Measurements from ENCODE around the gene UTF1.

UTF1 gene

DNA sequence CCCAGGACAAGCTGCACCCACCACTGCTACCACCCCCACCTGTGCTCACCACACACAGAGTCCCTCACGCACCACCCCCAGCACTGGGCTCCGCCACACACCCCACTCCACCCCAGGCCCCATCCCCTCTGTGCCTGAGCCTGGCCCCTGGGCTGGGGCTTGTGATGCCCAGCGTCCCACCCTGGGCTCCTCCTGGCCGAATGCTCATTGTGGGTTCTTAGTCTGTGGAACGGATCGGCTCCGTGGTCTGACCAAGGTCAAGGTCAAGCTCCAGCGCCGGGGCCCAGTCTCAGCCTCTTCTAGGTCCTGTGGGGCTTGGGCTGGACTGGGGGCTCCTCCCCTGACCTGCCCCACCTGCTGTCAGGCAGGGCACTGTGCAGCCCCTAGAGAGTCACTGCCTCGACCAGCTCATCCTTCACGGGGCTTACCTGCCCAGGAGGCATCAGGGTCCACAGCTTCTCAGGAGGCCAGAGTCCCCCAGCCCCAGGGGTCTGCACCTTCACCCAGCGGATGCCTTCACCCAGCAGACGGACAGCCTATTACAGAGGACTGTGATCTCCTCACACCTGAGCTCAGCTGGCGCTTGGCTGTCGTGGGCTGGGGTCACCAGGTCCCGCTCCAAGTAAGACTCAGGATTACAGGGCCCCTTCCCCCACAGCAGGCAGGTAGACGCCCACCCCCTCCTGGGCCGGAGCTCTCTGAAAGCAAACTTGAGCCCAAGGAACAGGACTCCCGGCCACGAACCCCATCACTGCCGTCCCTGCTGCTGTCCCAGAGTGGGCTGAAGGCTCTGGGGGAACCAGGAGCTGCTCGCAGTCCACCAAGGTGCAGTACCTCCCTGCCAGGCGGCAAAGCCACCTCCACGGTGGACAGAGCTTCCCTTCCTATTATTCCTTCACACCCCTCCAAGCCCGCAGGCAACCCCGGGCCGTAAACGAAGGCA lies 15.3 kb upstream of the UTF1 start:
- no peaks in the 10 kb centered on the region for H3K4me1 ChIP-seq (ENCODE audit: insufficient read depth, poor library complexity, severe bottlenecking)
- H3K36me3 ChIP-seq (ENCODE audit: low read depth): no peaks in the 10 kb centered on the region
- H3K4me3 ChIP-seq (ENCODE audit: severe bottlenecking): no peak overlapping the region
- H3K27me3 ChIP-seq (ENCODE audit: insufficient read depth, poor library complexity, severe bottlenecking): peaks cover 11% of the 10 kb centered on the region
- ATAC-seq (ENCODE audit: low read depth): no peak
- no peaks in the 10 kb centered on the region for H3K9me3 ChIP-seq (ENCODE audit: severe bottlenecking)
- H3K27ac ChIP-seq (ENCODE audit: poor library complexity, severe bottlenecking): no peak overlapping the region
- DNase-seq (ENCODE audit: low spot score): no peak
- TF ChIP-seq, protein P1, sequence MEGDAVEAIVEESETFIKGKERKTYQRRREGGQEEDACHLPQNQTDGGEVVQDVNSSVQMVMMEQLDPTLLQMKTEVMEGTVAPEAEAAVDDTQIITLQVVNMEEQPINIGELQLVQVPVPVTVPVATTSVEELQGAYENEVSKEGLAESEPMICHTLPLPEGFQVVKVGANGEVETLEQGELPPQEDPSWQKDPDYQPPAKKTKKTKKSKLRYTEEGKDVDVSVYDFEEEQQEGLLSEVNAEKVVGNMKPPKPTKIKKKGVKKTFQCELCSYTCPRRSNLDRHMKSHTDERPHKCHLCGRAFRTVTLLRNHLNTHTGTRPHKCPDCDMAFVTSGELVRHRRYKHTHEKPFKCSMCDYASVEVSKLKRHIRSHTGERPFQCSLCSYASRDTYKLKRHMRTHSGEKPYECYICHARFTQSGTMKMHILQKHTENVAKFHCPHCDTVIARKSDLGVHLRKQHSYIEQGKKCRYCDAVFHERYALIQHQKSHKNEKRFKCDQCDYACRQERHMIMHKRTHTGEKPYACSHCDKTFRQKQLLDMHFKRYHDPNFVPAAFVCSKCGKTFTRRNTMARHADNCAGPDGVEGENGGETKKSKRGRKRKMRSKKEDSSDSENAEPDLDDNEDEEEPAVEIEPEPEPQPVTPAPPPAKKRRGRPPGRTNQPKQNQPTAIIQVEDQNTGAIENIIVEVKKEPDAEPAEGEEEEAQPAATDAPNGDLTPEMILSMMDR (IDR thresholded peaks at IDR 0.05; ENCODE audit: poor library complexity, severe bottlenecking): no peak

DNA sequence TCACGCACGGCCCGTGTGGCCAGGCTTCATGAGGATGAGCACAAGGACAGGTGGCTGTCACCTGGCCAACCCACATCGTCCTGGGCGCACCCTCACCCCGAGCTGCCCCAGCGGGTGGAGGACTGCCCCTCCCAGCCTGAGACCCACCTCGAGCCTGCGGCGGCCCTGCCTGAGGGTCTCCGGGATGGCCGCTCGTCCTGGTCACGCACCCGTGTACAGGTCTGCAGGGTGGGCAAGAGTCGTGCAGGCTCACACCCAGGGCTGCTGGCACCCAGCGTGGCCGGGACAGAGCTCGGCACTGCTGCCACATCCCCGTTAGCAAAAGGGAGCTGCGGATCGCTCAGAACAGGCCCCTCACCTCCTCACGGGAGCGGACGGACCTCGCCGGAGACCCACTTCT lies 14.4 kb upstream of the UTF1 start:
- no peaks in the 10 kb centered on the region for H3K9me3 ChIP-seq (ENCODE audit: severe bottlenecking)
- peaks cover 12% of the 10 kb centered on the region for H3K27me3 ChIP-seq (ENCODE audit: insufficient read depth, poor library complexity, severe bottlenecking)
- no peak overlapping the region for H3K4me3 ChIP-seq (ENCODE audit: severe bottlenecking)
- no peaks in the 10 kb centered on the region for H3K36me3 ChIP-seq (ENCODE audit: low read depth)
- ATAC-seq (ENCODE audit: low read depth) (no peak), DNase-seq (ENCODE audit: low spot score) (no peak)
- no peak overlapping the region for H3K27ac ChIP-seq (ENCODE audit: poor library complexity, severe bottlenecking)
- no peaks in the 10 kb centered on the region for H3K4me1 ChIP-seq (ENCODE audit: insufficient read depth, poor library complexity, severe bottlenecking)
- TF ChIP-seq, protein P1 (IDR thresholded peaks at IDR 0.05; ENCODE audit: poor library complexity, severe bottlenecking): no peak

DNA sequence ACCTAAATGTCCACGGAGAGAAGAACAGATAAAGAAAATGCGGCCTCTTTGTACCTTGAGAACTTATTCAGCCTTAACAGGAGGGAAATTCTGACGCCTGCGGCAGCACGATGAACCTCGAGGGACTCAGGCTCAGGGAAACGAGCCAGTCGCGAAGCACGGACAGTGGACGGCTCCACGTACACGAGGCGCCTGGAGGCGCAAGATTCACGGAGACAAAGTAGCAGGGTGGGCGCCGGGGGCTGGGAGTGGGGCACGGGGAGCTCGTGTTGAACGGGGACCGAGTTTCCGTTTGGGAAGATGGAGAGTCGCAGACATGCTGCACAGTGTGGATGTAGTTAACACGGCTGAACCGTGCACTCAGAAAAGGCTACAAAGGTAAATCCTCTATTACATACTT lies 13.2 kb upstream of the UTF1 start:
- no peaks in the 10 kb centered on the region for H3K4me1 ChIP-seq (ENCODE audit: insufficient read depth, poor library complexity, severe bottlenecking)
- H3K27ac ChIP-seq (ENCODE audit: poor library complexity, severe bottlenecking): no peak overlapping the region
- ATAC-seq (ENCODE audit: low read depth) (no peak), DNase-seq (ENCODE audit: low spot score) (no peak)
- TF ChIP-seq, protein P1 (IDR thresholded peaks at IDR 0.05; ENCODE audit: poor library complexity, severe bottlenecking): no peak
- H3K4me3 ChIP-seq (ENCODE audit: severe bottlenecking): no peak overlapping the region
- H3K36me3 ChIP-seq (ENCODE audit: low read depth): no peaks in the 10 kb centered on the region
- H3K9me3 ChIP-seq (ENCODE audit: severe bottlenecking): no peaks in the 10 kb centered on the region
- H3K27me3 ChIP-seq (ENCODE audit: insufficient read depth, poor library complexity, severe bottlenecking): peaks cover 12% of the 10 kb centered on the region

DNA sequence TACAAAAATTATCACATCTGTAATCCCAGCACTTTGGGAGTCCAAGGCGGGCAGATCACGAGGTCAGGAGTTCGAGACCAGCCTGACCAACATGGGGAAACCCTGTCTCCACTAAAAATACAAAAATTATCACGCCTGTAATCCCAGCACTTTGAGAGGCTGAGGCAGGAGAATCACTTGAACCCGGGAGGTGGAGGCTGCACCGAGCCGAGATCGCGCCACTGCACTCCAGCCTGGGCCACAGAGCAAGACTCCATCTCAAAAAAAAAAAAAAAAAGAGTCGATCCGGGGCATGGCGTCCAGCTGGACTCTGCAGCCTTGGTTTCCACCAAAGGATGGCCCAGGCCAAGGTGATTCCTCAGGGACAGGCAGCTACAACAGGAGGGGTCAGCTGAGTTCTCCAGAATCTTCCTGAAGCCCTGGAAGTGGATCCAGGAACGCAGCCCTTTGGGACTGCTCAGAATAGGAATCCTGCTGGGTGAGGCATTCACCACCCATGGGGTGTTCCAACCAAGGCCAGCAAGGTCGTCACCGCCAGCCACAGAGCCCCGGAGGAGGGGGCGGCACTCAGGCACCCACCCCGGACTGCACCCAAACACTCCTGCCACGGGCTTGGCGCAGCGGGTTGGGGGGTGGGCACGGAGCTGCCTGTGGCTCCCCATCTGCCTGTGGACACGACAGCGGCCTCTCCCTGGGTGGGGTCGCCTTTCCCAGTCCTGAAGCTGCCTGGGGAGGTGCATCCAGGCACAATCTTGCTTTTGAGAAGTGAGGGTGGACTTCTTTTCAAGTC lies 12.0 kb upstream of the UTF1 start:
- H3K4me3 ChIP-seq (ENCODE audit: severe bottlenecking): no peak overlapping the region
- no peaks in the 10 kb centered on the region for H3K36me3 ChIP-seq (ENCODE audit: low read depth)
- DNase-seq (ENCODE audit: low spot score) (no peak), ATAC-seq (ENCODE audit: low read depth) (no peak)
- peaks cover 12% of the 10 kb centered on the region for H3K27me3 ChIP-seq (ENCODE audit: insufficient read depth, poor library complexity, severe bottlenecking)
- TF ChIP-seq, protein P1 (IDR thresholded peaks at IDR 0.05; ENCODE audit: poor library complexity, severe bottlenecking): no peak
- no peaks in the 10 kb centered on the region for H3K4me1 ChIP-seq (ENCODE audit: insufficient read depth, poor library complexity, severe bottlenecking)
- H3K27ac ChIP-seq (ENCODE audit: poor library complexity, severe bottlenecking): no peak overlapping the region
- no peaks in the 10 kb centered on the region for H3K9me3 ChIP-seq (ENCODE audit: severe bottlenecking)

Measured in RWPE2 (cell line).